NCI-H2171 (cell line): ENCODE results near the gene TIMM23.
"Not testable (repeated sequence)": the region's sequence is repeated elsewhere in the genome, so short reads cannot be mapped to it uniquely, and the experiment has no call there.

Experiments
- DNase-seq: peaks from one replicate; lab custom pipeline; 2025; lab: John Stamatoyannopoulos, UW

The TIMM23 gene, protein sequence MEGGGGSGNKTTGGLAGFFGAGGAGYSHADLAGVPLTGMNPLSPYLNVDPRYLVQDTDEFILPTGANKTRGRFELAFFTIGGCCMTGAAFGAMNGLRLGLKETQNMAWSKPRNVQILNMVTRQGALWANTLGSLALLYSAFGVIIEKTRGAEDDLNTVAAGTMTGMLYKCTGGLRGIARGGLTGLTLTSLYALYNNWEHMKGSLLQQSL

DNA sequence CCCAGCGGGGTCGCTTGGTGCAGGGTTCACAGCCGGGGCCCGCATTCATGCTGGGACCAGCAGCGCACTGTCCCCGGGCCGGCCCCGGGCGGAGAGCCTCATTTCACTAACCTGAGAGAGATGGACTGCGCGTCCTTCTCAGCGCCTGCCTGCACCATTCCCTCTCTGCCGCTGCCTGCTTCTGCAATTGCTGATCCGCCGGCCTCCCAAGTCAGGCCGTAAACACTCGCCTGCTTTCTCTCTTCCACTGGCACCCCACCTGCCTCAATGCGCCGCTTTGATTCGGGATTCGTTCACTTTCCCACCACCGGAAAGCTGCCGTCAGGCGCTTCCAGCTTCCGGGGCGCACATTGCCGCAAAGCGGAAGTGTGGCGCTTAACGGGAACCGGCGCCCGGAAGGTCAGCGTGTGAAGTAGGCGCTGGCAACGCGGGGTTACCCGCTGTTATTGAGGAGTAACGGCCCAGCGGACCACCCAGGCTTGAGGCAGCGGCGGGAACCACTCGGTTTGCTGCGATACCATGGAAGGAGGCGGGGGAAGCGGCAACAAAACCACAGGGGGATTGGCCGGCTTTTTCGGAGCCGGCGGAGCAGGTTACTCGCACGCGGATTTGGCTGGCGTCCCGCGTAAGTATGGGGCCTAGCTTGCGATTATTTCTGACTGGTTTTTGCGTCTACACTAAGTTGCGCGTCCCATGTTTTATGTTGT lies at the start of gene TIMM23:
Gene TIMM23 (plus strand): TSS at position 384 of the 707 bp plus-strand sequence. CDS start 136 bp downstream, at position 520.
- DNase-seq = peak; percentile 54

DNA sequence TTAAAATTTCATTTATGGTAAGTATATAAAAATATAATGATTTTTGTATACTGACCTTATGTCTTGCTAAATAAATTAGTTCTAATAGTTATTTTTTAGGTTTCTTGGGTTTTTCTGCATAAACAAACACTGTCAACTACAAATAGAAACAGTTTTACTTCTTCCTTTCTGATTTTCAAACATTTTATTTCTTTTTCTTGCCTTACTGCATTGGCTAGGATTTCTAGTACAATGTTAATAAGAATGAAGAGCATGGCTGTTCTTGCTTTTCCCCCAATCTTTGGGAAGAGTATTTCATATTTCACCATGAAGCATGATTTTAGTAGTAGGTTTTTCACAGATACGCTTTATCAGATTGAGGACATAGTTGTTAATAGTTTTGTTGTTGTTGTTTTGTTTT lies 45.5 kb upstream of the TIMM23 start:
- not testable (repeated sequence) for DNase-seq

DNA sequence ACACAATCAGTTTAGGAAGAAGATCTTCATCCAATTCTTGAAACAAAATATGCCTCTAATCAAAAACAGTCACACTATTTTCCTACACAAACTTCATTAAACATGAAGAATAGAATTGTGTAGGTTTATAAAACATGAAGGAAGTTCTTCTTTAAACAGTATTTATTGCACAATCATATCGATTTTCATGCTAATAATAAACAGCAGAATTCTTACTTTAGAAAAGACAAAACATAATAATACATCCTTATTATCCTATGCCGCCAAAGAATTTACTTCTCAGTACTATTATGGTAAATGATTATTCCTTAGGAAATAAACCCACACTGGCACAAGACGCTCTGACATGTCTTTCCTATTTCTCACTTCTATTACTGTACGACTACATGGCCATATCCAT lies 41.0 kb upstream of the TIMM23 start:
- not testable (repeated sequence) for DNase-seq

DNA sequence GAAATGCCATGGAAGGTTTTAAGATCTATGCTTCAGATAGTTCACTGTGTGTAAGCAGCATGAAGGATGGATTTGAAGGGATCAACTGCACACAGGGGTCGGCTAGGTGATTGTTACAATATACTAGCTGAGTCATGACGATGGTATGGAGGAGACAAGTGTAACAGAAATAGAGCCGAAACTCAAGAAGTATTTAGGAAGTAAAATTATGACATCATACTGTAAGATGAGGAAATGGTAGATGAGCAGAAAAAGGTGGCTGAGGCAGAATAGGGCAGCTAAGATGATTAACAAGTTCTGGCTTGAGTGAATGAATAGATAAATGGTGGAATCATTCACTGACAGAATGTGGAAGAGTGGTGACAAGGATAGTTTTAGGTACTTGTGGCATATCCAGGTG lies 37.5 kb upstream of the TIMM23 start:
- DNase-seq = not testable (repeated sequence)

DNA sequence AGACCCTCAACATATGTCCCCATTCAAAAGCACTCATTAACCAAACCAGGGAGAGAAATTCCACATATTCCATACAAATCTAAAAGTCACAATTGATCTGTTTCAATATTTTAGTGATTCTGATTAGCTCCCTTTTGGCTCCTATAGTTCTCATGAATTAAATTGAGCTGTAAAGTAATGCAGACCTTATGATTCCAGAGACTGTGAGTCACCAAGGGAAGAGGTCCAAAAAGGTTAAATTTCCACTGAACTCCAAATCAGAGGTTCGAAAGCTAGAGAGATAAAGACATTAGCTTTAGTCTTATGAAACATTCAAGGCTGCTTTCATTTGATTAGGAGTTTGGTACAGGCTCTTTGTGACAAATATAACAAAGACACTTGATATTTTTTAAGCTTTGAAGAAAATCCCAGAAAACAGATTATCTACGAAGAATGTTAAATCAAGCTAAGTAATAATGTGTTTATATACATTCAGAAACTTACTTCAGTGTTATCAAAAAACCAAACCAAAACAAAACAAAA lies 33.1 kb upstream of the TIMM23 start:
- DNase-seq = not testable (repeated sequence)

DNA sequence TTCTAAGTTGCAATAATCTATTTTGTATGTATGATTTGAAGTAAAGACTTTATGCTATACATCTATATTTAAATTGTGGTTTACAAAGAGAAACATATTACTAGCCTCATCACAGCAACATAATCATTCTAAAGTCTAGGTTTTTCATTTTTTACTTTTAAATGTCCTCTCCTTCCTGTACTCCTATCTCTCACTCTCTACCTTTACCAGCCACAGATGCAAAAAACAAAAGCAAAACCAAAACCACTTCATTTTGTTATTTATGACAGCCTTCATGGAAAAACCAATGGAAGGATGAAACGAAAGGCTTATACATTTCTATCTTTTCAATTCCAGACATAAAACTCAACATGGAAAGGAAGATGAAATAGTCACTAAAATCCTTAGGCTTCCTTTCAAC lies 31.1 kb upstream of the TIMM23 start:
- DNase-seq = not testable (repeated sequence)

DNA sequence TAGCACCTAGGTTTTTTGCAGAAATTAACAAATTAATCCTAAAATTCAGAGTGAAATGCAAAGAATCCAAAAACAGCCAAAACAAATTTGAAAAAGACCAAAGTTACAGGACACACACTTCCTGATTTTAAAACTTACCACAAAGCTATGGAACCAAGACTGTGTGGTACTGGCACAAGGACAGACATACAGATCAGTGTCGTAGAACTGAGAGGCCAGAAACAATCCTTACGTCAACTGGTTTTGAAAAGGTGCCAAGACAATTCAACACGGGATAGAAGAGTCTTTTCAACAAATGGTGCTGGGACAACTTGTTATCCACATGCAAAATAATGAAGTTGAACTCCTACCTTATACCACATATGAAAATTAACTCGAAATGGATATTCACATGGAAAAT lies 26.8 kb upstream of the TIMM23 start:
- DNase-seq = not testable (repeated sequence)

DNA sequence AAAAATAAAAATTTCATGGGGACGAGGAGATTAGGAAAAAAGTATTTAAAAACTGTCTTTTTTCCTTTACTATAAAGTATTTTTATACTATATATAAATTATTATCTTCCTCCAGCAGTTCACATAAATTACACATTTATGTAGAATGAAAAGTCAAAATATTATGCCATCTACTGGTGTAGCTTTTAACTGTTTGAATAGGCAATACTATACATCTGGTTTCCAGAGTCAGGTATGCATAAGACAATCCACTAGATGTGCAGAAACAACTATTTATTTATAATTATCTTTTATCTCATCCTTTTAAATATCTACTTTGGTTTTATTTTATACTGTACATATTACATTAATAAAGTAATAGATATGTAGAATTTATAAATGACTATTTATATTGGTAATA lies 24.9 kb upstream of the TIMM23 start:
- DNase-seq = not testable (repeated sequence)

DNA sequence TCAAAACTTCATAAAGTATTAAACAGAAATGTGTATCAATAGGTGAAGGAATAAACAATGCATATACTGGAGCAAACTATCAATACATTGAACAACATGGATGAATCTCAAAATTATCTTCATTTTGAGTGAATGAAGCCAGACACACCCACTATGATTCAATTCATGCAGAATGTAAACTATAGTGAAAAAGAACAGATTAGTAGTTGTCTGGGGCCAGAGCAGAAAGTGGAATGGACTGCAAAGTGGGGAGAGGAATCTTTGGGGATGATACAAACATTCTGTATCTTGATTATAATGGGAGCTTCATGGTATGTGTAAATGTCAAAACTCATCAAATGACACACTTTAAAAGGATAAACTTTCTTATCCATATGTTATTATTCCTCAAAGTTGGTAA lies 23.5 kb upstream of the TIMM23 start:
- DNase-seq = not testable (repeated sequence)

DNA sequence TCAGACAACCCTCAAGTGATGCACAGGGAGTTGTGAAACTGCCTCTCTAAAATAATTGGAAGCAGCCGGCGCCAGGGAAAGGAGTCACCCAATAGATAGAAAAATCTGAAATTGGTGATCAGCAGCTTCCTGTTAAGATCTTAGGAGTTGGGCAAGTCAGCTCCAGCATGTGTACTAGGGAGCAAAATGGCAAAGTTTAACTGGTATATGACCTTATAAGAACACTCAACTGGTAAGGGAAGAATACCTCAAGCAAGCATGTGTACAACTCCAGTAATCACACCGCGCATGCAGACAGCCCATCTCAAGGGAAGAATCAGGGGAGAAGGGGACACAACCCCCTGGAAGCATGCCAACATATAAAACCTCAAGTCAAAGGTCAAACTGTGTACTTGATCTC lies 17.9 kb upstream of the TIMM23 start:
- not testable (repeated sequence) for DNase-seq

DNA sequence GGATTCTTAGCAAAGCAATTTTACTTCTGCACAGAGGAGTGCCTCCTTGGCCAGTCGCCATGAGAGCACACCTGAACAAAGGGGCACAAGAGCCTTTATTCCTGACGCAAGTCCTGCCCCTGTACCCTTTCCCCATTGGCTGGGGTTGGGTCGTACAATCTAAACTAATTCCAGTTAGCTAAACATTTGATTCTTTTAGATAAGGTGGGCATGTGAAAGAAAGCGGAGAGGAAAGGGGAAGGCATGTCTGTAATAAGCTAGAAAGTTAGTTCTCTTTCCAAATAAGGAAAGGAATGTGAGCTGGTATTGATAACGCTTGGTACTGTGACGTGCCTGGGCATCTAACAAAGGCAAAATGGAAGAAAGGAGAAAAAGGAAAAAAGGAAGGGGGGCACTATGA lies 15.7 kb upstream of the TIMM23 start:
- not testable (repeated sequence) for DNase-seq

DNA sequence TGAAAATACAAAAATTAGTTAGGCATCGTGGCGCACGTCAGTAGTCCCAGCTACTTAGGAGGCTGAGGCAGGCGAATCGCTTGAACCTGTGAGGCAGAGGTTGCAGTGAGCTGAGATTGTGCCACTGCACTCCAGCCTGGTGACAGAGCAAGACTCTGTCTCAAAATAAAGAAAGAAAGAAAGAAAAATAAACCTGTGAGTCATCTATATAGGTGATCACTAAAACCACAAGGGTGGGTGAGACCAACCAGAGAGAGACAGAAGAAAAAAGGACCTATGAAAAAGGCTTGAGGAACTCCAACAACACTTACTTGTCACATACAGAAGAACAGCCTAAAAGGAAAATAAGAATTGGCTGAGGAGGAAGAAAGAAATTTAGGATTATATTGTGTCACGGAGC lies 14.4 kb upstream of the TIMM23 start:
- DNase-seq = not testable (repeated sequence)

DNA sequence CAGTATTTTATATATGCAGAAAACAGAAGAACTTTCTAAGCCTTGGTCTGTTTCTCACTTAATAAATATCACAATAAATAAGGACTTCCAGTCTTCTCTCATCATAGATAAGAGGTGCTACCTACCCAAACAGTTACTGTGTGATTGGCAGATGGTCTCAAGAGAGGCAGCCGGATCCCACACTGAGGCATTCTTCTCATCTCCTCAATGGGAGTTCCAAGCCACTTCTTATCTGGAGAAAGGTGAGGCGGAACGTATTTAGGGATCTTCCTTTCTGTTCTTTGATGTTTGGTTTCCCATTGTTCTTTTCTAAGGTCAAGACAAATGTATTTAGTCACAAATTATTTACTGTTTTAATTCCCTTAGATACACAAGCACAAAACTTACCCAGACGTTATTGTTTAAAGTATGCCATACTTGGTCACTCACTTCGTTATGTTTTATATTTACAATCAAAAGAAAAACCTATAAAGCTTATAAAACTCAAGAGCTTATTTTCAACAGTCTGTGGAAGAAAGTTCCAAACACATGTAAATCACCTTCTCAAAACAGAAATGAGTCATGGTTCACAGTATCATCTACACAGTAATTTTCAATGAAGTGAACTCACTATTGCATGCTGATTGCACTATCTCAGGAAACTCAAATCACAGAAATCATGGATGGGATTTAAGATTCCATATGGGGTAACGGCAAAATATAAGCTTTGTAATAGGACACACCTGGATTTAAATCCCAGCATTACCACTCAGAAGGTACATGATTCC lies 9.4 kb upstream of the TIMM23 start:
- not testable (repeated sequence) for DNase-seq

DNA sequence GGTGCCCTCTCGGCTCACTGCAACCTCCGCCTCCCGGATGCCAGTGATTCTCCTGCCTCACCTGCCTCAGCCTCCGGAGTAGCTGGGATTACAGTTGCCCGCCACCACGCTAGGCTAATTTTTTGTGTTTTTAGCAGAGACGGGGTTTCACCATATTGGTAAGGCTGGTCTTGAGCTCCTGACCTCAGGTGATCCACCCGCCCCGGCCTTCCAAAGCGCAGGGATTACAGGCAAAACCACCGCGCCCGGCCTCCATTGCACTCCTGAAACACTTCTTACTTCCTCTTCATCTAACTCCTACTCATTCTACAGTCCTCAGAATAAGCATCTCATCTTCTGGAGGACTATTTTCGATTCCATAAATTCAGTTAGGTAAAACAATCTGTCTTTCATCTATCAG lies 1.3 kb upstream of the TIMM23 start:
- not testable (repeated sequence) for DNase-seq

DNA sequence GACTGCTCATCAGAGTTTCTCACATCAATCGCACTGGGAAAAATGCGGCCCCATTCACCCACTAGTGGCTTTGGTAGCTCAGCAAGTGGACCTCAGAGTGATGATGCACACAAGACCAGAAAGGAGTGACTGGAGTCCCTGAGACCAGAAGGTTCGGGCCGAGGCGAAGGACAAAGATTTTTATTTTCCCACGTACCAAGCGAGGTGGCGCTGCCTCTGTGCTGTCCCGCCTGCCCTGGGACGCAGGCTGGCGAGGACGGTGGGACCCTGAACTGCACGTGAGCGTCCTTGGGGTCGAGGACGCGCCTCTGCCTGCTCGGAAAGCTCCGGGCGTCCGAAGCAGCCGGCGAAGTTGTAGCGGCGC lies 565 bp upstream of the TIMM23 start:
- not testable (repeated sequence) for DNase-seq

DNA sequence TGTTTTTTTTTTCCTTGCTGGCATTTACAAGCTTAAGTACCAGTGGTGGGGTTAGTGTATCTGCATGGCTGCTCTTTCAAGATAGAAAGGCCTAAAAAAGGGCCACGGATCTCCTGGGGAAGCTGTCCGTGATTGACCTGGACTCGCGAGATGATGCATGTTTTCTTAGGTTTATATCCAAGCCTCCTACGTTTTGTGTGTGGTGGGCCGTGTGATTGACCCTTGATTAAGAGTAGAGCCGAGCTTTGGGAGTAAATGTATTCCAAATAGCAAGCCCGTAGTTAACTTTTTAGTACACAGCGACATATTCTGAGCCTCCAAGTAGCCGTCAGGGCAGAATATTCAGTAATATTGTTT lies 502 bp downstream of the TIMM23 start:
- not testable (repeated sequence) for DNase-seq

DNA sequence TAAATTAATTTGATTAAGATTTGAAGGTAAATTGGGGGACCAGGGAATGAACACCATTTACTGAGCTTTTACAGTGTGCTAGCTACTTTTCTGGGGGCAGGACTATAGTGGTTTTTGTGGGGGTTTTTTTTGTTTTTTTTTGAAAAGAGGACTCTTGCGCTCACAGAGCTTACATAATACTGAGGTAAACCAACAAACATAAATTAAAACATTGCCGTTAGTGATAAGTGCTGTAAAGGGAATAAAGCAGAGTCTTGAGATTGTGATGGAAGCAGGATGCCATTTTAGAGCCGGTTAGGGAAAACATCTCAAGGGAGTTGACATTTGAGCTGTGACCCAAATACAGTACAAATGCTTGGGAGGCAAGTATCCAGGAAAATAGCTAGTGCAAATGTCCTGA lies 1.8 kb downstream of the TIMM23 start:
- DNase-seq = not testable (repeated sequence)

DNA sequence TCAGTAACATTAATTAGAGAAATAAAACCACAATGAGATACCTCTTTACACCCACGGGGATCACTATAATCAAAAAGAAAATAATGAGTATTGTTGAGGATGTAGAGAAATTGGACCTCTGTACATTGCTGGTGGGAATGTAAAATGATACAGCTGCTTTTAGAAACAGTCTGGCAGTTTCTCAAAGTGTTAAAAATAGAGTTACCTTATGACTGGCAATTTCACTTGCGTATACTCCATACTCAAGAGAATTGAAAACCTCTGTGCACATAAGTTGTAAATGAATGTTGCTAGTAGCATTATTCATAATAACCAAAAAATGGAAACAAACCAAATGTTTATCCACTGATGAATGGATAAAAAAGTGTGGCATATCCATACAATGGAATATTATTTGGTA lies 6.3 kb downstream of the TIMM23 start:
- not testable (repeated sequence) for DNase-seq

DNA sequence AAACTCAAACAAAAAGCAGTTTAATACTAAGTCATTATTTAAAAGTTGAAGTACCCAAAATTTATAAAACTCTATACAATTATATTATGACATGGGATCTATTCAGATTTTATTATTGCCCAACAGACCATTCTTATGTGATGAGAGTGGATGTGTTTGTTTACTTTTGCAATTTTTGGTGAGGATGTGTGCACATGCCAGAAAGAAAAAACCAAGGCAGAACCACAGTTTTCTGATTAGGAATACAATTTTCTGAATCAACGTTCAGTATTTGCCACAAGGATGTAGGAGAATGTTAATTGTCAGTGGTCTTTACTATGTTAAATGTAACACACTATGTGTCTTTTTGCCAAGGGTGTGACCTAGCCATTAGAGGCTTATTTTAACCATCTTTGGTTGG lies 9.1 kb downstream of the TIMM23 start:
- DNase-seq = not testable (repeated sequence)

DNA sequence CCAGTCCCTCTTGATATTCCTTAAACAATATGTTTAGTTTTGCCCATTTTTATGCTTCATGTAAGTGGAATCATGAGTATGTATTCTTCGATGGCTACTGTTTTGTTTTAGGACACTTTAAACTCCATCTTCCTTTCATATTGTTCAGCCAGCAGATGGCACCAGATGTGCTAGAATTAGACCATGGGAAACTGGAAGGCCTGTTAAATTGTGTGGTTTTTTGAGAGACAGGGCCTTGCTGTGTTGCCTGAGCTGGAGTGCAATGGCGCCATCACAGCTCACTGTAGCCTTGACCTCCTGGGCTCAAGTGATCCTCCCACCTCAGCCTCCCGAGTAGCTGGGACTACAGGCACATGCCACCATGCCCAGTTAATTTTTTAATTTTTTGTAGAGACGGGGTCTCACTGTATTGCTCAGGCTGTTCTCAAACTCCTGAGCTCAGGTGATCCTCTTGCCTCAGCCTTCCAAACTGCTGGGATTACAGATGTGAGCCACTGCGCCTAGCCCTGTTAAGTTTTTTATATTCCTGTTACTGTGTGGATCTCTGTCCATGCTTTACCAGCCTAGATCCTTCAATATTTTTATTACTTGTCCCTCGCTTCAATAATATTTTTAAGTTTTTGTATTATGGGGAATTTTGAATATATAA lies 11.4 kb downstream of the TIMM23 start:
- DNase-seq = not testable (repeated sequence)

DNA sequence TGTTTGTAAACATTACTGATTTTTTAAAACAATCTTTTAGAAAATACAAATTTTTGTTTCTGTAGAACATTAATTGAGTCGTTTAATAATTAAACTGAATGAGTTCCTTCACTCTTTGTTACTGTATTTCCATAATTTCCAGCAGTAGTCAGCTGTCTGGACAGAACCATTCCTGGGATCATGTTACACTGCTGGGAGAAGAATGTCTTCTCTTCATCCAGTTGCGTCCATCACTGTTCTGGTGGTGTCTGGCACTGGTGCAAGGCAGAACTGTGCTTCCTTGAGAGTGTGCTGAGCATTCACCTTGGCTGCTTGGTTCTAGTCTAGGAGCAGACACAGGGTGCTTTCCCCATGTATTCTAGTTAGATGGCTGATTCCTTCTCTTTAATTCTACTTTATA lies 12.2 kb downstream of the TIMM23 start:
- not testable (repeated sequence) for DNase-seq

DNA sequence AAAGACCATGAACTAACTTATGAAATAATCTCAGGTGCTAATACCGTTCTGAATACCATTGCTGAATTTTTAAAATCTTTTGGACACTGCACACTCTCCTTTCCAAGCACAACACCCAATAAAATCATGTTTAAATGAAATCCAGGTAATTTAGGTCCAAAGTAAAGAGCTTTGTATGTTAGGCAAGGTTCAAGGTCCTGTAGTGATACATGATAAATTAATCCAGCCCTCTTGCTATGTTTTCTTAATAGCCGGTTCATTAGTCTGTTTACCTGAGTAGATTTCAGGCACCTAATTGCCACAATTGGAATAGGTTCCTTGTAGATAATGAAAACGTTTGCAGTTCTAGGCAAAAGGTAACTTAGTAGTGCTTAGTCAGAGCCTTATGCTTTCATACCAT lies 13.3 kb downstream of the TIMM23 start:
- DNase-seq = not testable (repeated sequence)
